ENCODE data around the gene KRTAP10-5. TPM values are rescaled to one million over a fixed set of nuclear protein-coding genes. Genes with fewer than 3 reads are reported as not detected.

KRTAP10-5 gene
- total RNA-seq, 1 experiment from 2014 or later, result not detected

- TF ChIP-seq ZFX (IDR thresholded peaks at IDR 0.05), result no peak
- no peak for TF ChIP-seq CEBPB (IDR thresholded peaks at IDR 0.05; ENCODE audit: low read depth)
- TF ChIP-seq CTCF (IDR thresholded peaks at IDR 0.05 in 2 of 3, conservative IDR thresholded peaks at IDR 0.05 in 1 of 3; ENCODE audit: borderline replicate concordance in 1 of 3, insufficient read depth in 1 of 3, low read depth in 2 of 3, low read length in 2 of 3), result no peak
- no peak for TF ChIP-seq REST (IDR thresholded peaks at IDR 0.05; ENCODE audit: low read depth)
- no peak for TF ChIP-seq RAD21 (IDR thresholded peaks at IDR 0.05; ENCODE audit: low read depth)
- no peak for TF ChIP-seq SRF (IDR thresholded peaks at IDR 0.05; ENCODE audit: low read depth)
- TF ChIP-seq ATF3 (IDR thresholded peaks at IDR 0.05), result no peak
- no peak for TF ChIP-seq ZBTB33 (IDR thresholded peaks at IDR 0.05; ENCODE audit: extremely low read depth, insufficient replicate concordance, low read length)
- TF ChIP-seq EZH2 (IDR thresholded peaks at IDR 0.05), result no peak
- TF ChIP-seq YY1 (IDR thresholded peaks at IDR 0.05; ENCODE audit: extremely low read depth, insufficient replicate concordance, low read depth, low read length), result no peak
- TF ChIP-seq CBX3 (IDR thresholded peaks at IDR 0.05; ENCODE audit: low read depth), result no peak
- TF ChIP-seq SP1 (IDR thresholded peaks at IDR 0.05; ENCODE audit: low read depth), result no peak
- TF ChIP-seq TCF7L2 (IDR thresholded peaks at IDR 0.05; ENCODE audit: borderline replicate concordance, extremely low read depth, insufficient read depth, insufficient read length), result no peak
- TF ChIP-seq EGR1 (IDR thresholded peaks at IDR 0.05; ENCODE audit: low read depth), result no peak
- RAD21 ChIA-PET (ENCODE audit: low non-redundant PET in 1 of 2, low total read pairs in 2 of 2, uncharacterized antibody in 2 of 2, unreplicated experiment in 2 of 2), result no interaction called here
- DNase-seq (ENCODE audit: low read depth, low spot score), result no peak
- Histone ChIP-seq H3K79me2 (ENCODE audit: insufficient read depth, low read length) (no peaks in the 10 kb centered on the region), H3K9ac (ENCODE audit: low read length) (no peak overlapping the region), H3K36me3 (ENCODE audit: control insufficient read depth in 1 of 2, insufficient read depth in 2 of 2, low read length in 2 of 2) (no peaks in the 10 kb centered on the region), H3K9me3 (ENCODE audit: control insufficient read depth in 1 of 2, insufficient read depth in 1 of 2, low read depth in 1 of 2, low read length in 2 of 2) (no peaks in the 10 kb centered on the region), H3K9me2 (ENCODE audit: insufficient read depth) (no peaks in the 10 kb centered on the region), H2AFZ (ENCODE audit: low read depth, low read length, poor library complexity, severe bottlenecking) (no peak overlapping the region), H3K4me2 (ENCODE audit: low read length) (no peak overlapping the region), H3K4me3 (replicated peaks in 1 of 2; ENCODE audit: low read depth in 1 of 2, low read length in 2 of 2) (no peak overlapping the region), H4K20me1 (ENCODE audit: insufficient read depth) (no peaks in the 10 kb centered on the region), H3K4me1 (ENCODE audit: control insufficient read depth in 1 of 2, insufficient read depth in 2 of 2, low read length in 2 of 2) (peaks cover 0 to 3% of the 10 kb centered on the region in 2 experiments; a peak in 1 of 4 replicates), H3K27ac (ENCODE audit: low read depth, low read length) (no peak overlapping the region), H3K27me3 (ENCODE audit: insufficient read depth, low read length) (no peaks in the 10 kb centered on the region)
- CTCF ChIA-PET, result no interaction called here
- intact Hi-C loops (cut with micrococcal nuclease), result no loop called here
- ATAC-seq, result no peak
- POLR2A ChIA-PET, result no interaction called here
- BruUV-seq (replicated peaks), result no TSS peak
These were observed 13.4 kb upstream of the KRTAP10-5 start for GRCh38 chr21:44593598-44594405.
